WTC11 (cell line): ENCODE data around the gene ACSL5. TPM values are rescaled to one million over a fixed set of nuclear protein-coding genes. Genes with fewer than 3 reads are reported as not detected.

Source experiments
- ATAC-seq: fragments of 200-7000 bp; cut with Tn5 transposase; 2 replicates; pipeline ENCODE4 v1.10.0; 2021; ENCODE audit warnings: mild to moderate bottlenecking, moderate library complexity
- CTCF ChIA-PET: fragments of 300-600 bp; sonication (Branson Sonifier 250); formaldehyde crosslinking; loops from one replicate; lab custom pipeline; 2021; ENCODE audit warnings: antibody characterized with exemption; lab: Charles Lee
- POLR2A ChIA-PET: fragments of 350-600 bp; sonication (Branson Sonifier 250); formaldehyde crosslinking; loops from one replicate; lab custom pipeline; 2021; ENCODE audit warnings: antibody characterized with exemption; lab: Charles Lee
- DNase-seq: peaks from one replicate; pipeline ENCODE4 v3.0.0; 2021; ENCODE audit warnings: low spot score
- H3K27ac Mint-ChIP-seq: 2 replicates; pipeline ENCODE4 v1.8.0; 2021; ENCODE audit warnings: mixed read lengths
- H3K27me3 Mint-ChIP-seq: 2 replicates; pipeline ENCODE4 v1.8.0; 2021; ENCODE audit warnings: low read depth, mild to moderate bottlenecking, moderate library complexity, mixed read lengths
- H3K36me3 Mint-ChIP-seq: 2 replicates; pipeline ENCODE4 v1.8.0; 2021; ENCODE audit warnings: mixed read lengths
- H3K4me1 Mint-ChIP-seq: 2 replicates; pipeline ENCODE4 v1.8.0; 2022; ENCODE audit warnings: mixed read lengths
- H3K4me3 Mint-ChIP-seq: 2 replicates; pipeline ENCODE4 v1.8.0; 2021; ENCODE audit warnings: mild to moderate bottlenecking, moderate library complexity, mixed read lengths
- H3K9me3 Mint-ChIP-seq: 2 replicates; pipeline ENCODE4 v1.8.0; 2021; ENCODE audit warnings: mixed read lengths
- ATF1 ChIP-seq: sonication (generic); formaldehyde crosslinking; IDR thresholded peaks from 2 replicates; pipeline ENCODE4 v1.8.1; 2023; ENCODE audit warnings: mild to moderate bottlenecking, moderate library complexity, missing genetic modification reagents
- CBFB ChIP-seq: sonication (generic); formaldehyde crosslinking; IDR thresholded peaks from 2 replicates; pipeline ENCODE4 v1.8.1; 2022; ENCODE audit warnings: mild to moderate bottlenecking, low read depth, missing genetic modification reagents
- CREM ChIP-seq: sonication (generic); formaldehyde crosslinking; IDR thresholded peaks from 2 replicates; pipeline ENCODE4 v1.8.1; 2022; ENCODE audit warnings: mild to moderate bottlenecking, missing genetic modification reagents, moderate library complexity
- E2F5 ChIP-seq: sonication (generic); formaldehyde crosslinking; IDR thresholded peaks from 2 replicates; pipeline ENCODE4 v1.8.1; 2022; ENCODE audit warnings: mild to moderate bottlenecking, moderate library complexity, missing genetic modification reagents
- ETV6 ChIP-seq: sonication (generic); formaldehyde crosslinking; IDR thresholded peaks from 2 replicates; pipeline ENCODE4 v1.8.1; 2022; ENCODE audit warnings: mild to moderate bottlenecking, missing genetic modification reagents
- FOXK1 ChIP-seq: sonication (generic); formaldehyde crosslinking; IDR thresholded peaks from 2 replicates; pipeline ENCODE4 v1.8.0; 2022; ENCODE audit warnings: mild to moderate bottlenecking, moderate library complexity, missing genetic modification reagents
- HMGXB4 ChIP-seq: sonication (generic); formaldehyde crosslinking; IDR thresholded peaks from 2 replicates; pipeline ENCODE4 v1.8.1; 2023; ENCODE audit warnings: mild to moderate bottlenecking, moderate library complexity, missing genetic modification reagents
- NFE2L1 ChIP-seq: sonication (generic); formaldehyde crosslinking; IDR thresholded peaks from 2 replicates; pipeline ENCODE4 v1.8.1; 2023; ENCODE audit warnings: missing genetic modification reagents
- TP53 ChIP-seq: sonication (generic); formaldehyde crosslinking; IDR thresholded peaks from 2 replicates; pipeline ENCODE4 v1.8.1; 2023; ENCODE audit warnings: mild to moderate bottlenecking, missing genetic modification reagents
- ZNF281 ChIP-seq: sonication (generic); formaldehyde crosslinking; IDR thresholded peaks from 2 replicates; pipeline ENCODE4 v1.8.0; 2023; ENCODE audit warnings: mild to moderate bottlenecking, missing genetic modification reagents
- total RNA-seq: library from RNA; stranded (reverse); gene quantifications from 3 replicates; pipeline ENCODE4 v1.2.3, GENCODE V29; 2021
- TF ChIP-seq, protein P1 (sequence below): sonication (generic); formaldehyde crosslinking; IDR thresholded peaks from 2 replicates; pipeline ENCODE4 v1.8.1; 2022; ENCODE audit warnings: missing genetic modification reagents, borderline replicate concordance
- TF ChIP-seq, protein P2 (sequence below): sonication (generic); formaldehyde crosslinking; IDR thresholded peaks from 2 replicates; pipeline ENCODE4 v1.8.1; 2023; ENCODE audit warnings: mild to moderate bottlenecking, missing genetic modification reagents, borderline replicate concordance
- TF ChIP-seq, protein P3 (sequence below): sonication (generic); formaldehyde crosslinking; IDR thresholded peaks from 2 replicates; pipeline ENCODE4 v1.8.0; 2023; ENCODE audit warnings: missing genetic modification reagents, mild to moderate bottlenecking, borderline replicate concordance

ACSL5 gene
- total RNA-seq, 1 experiment from 2014 or later = 0.22 TPM

DNA sequence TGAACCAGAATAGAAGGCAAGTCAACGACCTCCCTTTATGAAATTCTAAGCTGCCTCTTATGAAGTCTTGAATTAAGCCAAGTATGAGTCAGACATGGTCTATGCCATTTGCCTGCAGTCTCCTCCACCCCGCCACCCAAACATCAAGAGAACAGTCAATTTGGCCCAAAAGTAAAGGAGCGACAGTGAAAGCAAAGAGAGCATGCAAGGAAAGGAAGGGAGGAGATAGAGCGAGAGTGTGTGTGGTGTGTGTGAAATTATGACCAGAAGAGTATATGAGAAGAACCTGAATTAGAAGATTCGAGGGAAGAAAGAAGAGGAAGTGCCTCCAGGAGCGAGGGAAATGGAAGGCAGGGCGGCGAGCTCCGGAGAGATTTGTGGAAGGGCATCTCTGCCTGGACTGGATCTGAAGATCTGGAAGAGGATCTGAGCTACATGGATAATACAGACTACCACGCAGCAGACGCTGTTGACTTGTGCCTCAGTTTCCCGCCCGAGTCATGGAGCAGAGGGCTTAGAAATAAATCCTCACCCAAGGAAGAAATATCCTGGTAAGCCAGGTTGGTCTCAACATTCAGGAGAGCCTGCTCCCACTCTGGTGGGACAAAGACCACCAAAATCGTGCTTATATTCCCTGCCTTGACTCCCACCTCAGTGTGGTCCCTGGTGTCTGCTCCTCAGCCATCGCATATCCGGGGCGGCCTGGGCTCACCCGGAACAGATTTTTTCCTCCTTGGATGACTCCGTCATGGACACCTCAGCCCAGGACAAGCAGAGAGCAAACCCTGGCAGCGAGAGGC, 72.3 kb downstream of the ACSL5 start:
- peak overlapping the region; percentile 95 for H3K27ac Mint-ChIP-seq
- H3K36me3 Mint-ChIP-seq = peaks cover 30% of the 10 kb centered on the region
- H3K27me3 Mint-ChIP-seq = no peaks in the 10 kb centered on the region; the same call in 1 of the 2 replicates
- no peak for ATAC-seq
- H3K4me3 Mint-ChIP-seq = peak overlapping the region; percentile 93
- POLR2A ChIA-PET = no interaction called here
- no peak for DNase-seq
- H3K4me1 Mint-ChIP-seq = peaks cover 16% of the 10 kb centered on the region
- CTCF ChIA-PET = interaction anchor here (0.8 to 1.7 kb wide), 3 partner anchors 11 to 139 kb away, joined by 3 to 7 read pairs (median 3); no protein-coding TSS in a partner anchor
- TF ChIP-seq, protein P1, sequence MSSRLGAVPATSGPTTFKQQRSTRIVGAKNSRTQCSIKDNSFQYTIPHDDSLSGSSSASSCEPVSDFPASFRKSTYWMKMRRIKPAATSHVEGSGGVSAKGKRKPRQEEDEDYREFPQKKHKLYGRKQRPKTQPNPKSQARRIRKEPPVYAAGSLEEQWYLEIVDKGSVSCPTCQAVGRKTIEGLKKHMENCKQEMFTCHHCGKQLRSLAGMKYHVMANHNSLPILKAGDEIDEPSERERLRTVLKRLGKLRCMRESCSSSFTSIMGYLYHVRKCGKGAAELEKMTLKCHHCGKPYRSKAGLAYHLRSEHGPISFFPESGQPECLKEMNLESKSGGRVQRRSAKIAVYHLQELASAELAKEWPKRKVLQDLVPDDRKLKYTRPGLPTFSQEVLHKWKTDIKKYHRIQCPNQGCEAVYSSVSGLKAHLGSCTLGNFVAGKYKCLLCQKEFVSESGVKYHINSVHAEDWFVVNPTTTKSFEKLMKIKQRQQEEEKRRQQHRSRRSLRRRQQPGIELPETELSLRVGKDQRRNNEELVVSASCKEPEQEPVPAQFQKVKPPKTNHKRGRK (CRISPR knock-in tag) = no peak
- no peak for TF ChIP-seq CBFB (CRISPR knock-in tag)
- no peak for TF ChIP-seq NFE2L1
- TF ChIP-seq, protein P2, sequence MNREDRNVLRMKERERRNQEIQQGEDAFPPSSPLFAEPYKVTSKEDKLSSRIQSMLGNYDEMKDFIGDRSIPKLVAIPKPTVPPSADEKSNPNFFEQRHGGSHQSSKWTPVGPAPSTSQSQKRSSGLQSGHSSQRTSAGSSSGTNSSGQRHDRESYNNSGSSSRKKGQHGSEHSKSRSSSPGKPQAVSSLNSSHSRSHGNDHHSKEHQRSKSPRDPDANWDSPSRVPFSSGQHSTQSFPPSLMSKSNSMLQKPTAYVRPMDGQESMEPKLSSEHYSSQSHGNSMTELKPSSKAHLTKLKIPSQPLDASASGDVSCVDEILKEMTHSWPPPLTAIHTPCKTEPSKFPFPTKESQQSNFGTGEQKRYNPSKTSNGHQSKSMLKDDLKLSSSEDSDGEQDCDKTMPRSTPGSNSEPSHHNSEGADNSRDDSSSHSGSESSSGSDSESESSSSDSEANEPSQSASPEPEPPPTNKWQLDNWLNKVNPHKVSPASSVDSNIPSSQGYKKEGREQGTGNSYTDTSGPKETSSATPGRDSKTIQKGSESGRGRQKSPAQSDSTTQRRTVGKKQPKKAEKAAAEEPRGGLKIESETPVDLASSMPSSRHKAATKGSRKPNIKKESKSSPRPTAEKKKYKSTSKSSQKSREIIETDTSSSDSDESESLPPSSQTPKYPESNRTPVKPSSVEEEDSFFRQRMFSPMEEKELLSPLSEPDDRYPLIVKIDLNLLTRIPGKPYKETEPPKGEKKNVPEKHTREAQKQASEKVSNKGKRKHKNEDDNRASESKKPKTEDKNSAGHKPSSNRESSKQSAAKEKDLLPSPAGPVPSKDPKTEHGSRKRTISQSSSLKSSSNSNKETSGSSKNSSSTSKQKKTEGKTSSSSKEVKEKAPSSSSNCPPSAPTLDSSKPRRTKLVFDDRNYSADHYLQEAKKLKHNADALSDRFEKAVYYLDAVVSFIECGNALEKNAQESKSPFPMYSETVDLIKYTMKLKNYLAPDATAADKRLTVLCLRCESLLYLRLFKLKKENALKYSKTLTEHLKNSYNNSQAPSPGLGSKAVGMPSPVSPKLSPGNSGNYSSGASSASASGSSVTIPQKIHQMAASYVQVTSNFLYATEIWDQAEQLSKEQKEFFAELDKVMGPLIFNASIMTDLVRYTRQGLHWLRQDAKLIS (CRISPR knock-in tag) = no peak
- no peak for TF ChIP-seq HMGXB4 (CRISPR knock-in tag)
- no peak for TF ChIP-seq ETV6 (CRISPR knock-in tag)
- TF ChIP-seq TP53 = no peak
- TF ChIP-seq FOXK1 = no peak
- H3K9me3 Mint-ChIP-seq = no peaks in the 10 kb centered on the region

- ATAC-seq = peak; percentile 91
- POLR2A ChIA-PET = no interaction called here
- DNase-seq = peak; percentile 78
- Mint-ChIP-seq H3K9me3 (no peaks in the 10 kb centered on the region), H3K27ac (peak within 1 kb of the TSS; percentile 95), H3K4me1 (peaks cover 16% of the 10 kb centered on the region), H3K4me3 (peak within 1 kb of the TSS; percentile 93), H3K27me3 (no peaks in the 10 kb centered on the region; the same call in 1 of the 2 replicates), H3K36me3 (peaks cover 22% of the 10 kb centered on the region)
- CTCF ChIA-PET = interaction anchor here (0.8 to 1.7 kb wide), 3 partner anchors 12 to 139 kb away, joined by 3 to 7 read pairs (median 3); no protein-coding TSS in a partner anchor
- TF ChIP-seq E2F5 (CRISPR knock-in tag) (peak; percentile 42; the same call in 1 of the 2 replicates), ZNF281 (CRISPR knock-in tag) (0 out of 2 replicates have a peak, but pooled peaks have one; percentile 25), HMGXB4 (CRISPR knock-in tag) (peak; percentile 64; the same call in 1 of the 2 replicates), ATF1 (CRISPR knock-in tag) (0 out of 2 replicates have a peak, but pooled peaks have one; percentile 58), CREM (CRISPR knock-in tag) (peak; percentile 78)
- TF ChIP-seq, protein P3, sequence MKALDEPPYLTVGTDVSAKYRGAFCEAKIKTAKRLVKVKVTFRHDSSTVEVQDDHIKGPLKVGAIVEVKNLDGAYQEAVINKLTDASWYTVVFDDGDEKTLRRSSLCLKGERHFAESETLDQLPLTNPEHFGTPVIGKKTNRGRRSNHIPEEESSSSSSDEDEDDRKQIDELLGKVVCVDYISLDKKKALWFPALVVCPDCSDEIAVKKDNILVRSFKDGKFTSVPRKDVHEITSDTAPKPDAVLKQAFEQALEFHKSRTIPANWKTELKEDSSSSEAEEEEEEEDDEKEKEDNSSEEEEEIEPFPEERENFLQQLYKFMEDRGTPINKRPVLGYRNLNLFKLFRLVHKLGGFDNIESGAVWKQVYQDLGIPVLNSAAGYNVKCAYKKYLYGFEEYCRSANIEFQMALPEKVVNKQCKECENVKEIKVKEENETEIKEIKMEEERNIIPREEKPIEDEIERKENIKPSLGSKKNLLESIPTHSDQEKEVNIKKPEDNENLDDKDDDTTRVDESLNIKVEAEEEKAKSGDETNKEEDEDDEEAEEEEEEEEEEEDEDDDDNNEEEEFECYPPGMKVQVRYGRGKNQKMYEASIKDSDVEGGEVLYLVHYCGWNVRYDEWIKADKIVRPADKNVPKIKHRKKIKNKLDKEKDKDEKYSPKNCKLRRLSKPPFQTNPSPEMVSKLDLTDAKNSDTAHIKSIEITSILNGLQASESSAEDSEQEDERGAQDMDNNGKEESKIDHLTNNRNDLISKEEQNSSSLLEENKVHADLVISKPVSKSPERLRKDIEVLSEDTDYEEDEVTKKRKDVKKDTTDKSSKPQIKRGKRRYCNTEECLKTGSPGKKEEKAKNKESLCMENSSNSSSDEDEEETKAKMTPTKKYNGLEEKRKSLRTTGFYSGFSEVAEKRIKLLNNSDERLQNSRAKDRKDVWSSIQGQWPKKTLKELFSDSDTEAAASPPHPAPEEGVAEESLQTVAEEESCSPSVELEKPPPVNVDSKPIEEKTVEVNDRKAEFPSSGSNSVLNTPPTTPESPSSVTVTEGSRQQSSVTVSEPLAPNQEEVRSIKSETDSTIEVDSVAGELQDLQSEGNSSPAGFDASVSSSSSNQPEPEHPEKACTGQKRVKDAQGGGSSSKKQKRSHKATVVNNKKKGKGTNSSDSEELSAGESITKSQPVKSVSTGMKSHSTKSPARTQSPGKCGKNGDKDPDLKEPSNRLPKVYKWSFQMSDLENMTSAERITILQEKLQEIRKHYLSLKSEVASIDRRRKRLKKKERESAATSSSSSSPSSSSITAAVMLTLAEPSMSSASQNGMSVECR = peak; percentile 56; the same call in 1 of the 2 replicates
These were observed 73.1 kb downstream of the ACSL5 start, which contains the start of the genes VTI1A and ZDHHC6 for GRCh38 chr10:112446855-112447619. TSS of gene VTI1A (plus strand) at chr10:112447215. CDS start at chr10:112447374, 159 bp downstream. TSS of gene ZDHHC6 (minus strand) at chr10:112446914. CDS start at chr10:112445436, 1,478 bp downstream.
